CD4-positive, alpha-beta memory T cell (primary cell): Measurements from ENCODE around the gene CD40. TPM values are rescaled to one million over a fixed set of nuclear protein-coding genes. Genes with fewer than 3 reads are reported as not detected.

Experiments
- CTCF ChIA-PET: fragments of 350-600 bp; sonication (Branson Sonifier 250); formaldehyde crosslinking; loops from one replicate; lab custom pipeline; 2021; ENCODE audit warnings: inconsistent platforms; ENCODE audit not compliant: partially characterized antibody; lab: Charles Lee
- POLR2A ChIA-PET: fragments of 350-600 bp; sonication (Branson Sonifier 250); formaldehyde crosslinking; loops from one replicate; lab custom pipeline; 2021; ENCODE audit not compliant: partially characterized antibody; lab: Charles Lee
- DNase-seq, 5 donors: peaks; one replicate each; pipeline versions ENCODE4 v3.0.0 to v3.0.0-alpha.2; 2020 to 2022; ENCODE audit warnings: mixed read lengths in 1 of 5
- H3K27ac ChIP-seq: one replicate; pipeline ENCODE4 v1.7.0; 2013; ENCODE audit warnings: low read depth, low read length
- H3K27me3 ChIP-seq: 2 replicates; pipeline ENCODE4 v1.7.0; 2013; ENCODE audit warnings: mild to moderate bottlenecking, low read length, moderate library complexity; ENCODE audit not compliant: insufficient read depth
- H3K36me3 ChIP-seq: 2 replicates; pipeline ENCODE4 v1.7.0; 2013; ENCODE audit warnings: mild to moderate bottlenecking, low read length, moderate library complexity; ENCODE audit not compliant: insufficient read depth
- H3K4me1 ChIP-seq: 2 replicates; pipeline ENCODE4 v1.7.0; 2013; ENCODE audit warnings: mild to moderate bottlenecking, low read length, moderate library complexity; ENCODE audit not compliant: insufficient read depth
- H3K4me3 ChIP-seq, 2 donors: one replicate each; pipeline ENCODE4 v1.7.0; 2013; ENCODE audit warnings: low read length in 2 of 2, mild to moderate bottlenecking in 1 of 2
- H3K9me3 ChIP-seq, 2 donors: one replicate each; pipeline ENCODE4 v1.7.0; 2013; ENCODE audit warnings: low read length in 2 of 2, control low read depth in 1 of 2; ENCODE audit not compliant: control insufficient read depth in 1 of 2
- H3K27ac Mint-ChIP-seq, 7 donors: one replicate each; pipeline ENCODE4 v1.8.0; 2020 to 2021; ENCODE audit warnings: mixed read lengths in 7 of 7, mild to moderate bottlenecking in 6 of 7, inconsistent platforms in 3 of 7, moderate library complexity in 3 of 7
- H3K27me3 Mint-ChIP-seq, 2 donors: one replicate each; pipeline ENCODE4 v1.8.0; 2020 to 2021; ENCODE audit warnings: mixed read lengths in 2 of 2
- H3K36me3 Mint-ChIP-seq, 2 donors: one replicate each; pipeline ENCODE4 v1.8.0; 2020 to 2021; ENCODE audit warnings: mixed read lengths in 2 of 2, inconsistent platforms in 1 of 2, mild to moderate bottlenecking in 1 of 2
- H3K4me1 Mint-ChIP-seq, 4 donors: one replicate each; pipeline ENCODE4 v1.8.0; 2020 to 2021; ENCODE audit warnings: mixed read lengths in 4 of 4, mild to moderate bottlenecking in 1 of 4
- H3K4me3 Mint-ChIP-seq, 8 donors: one replicate each; pipeline ENCODE4 v1.8.0; 2020 to 2021; ENCODE audit warnings: mixed read lengths in 8 of 8, mild to moderate bottlenecking in 7 of 8, moderate library complexity in 6 of 8, inconsistent platforms in 3 of 8
- H3K9me3 Mint-ChIP-seq, 8 donors: one replicate each; pipeline ENCODE4 v1.8.0; 2020 to 2021; ENCODE audit warnings: mixed read lengths in 8 of 8, mild to moderate bottlenecking in 5 of 8, inconsistent platforms in 3 of 8, moderate library complexity in 1 of 8
- intact Hi-C: fragments of 100-400 bp; cut with micrococcal nuclease; formaldehyde crosslinking; loops from one replicate; pipeline ENCODE4 v1.15.1; 2023
- polyA plus RNA-seq, 2 donors: library from polyadenylated mRNA; unstranded; fragments of 300-500 nt; fragmentation: Illumina TruSeq; gene quantifications; one replicate each; pipeline ENCODE4 v1.2.3, GENCODE V29; 2021
- total RNA-seq, 2 experiments: library from RNA; stranded (reverse); gene quantifications; one replicate each; pipeline ENCODE4 v1.2.3, GENCODE V29; 2021

CD40 gene
- total and polyA plus RNA-seq, 4 experiments from 2014 or later, result 2.5 to 3.7 (median 3.0) TPM

DNA sequence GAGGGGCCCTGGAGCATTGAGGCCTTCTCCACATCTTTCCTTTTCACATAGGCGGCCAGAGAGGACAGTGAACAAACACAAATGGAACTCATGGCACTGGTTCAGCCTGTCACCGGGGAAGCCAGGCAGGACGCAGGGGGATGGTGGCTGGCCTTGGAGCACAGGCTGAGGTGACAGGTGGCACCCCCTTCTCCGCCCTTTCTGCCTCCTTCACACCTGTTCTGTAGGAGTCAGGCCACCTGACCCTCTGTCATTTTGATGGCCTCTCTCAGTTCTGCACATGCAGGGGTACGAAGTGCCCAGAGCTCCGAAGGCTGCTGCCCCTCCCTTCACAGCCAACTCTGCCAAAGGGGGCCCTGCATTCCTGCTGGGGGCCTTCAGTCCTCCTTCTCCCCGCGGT is 60.8 kb downstream of the CD40 start:
- ChIA-PET CTCF (no interaction called here), POLR2A (no interaction called here)
- H3K36me3 Mint-ChIP-seq, result no peaks in the 10 kb centered on the region
- Histone ChIP-seq H3K4me1 (peaks cover 3% of the 10 kb centered on the region), H3K27me3 (peaks cover 17% of the 10 kb centered on the region), H3K9me3 (no peaks in the 10 kb centered on the region), H3K27ac (no peak overlapping the region), H3K36me3 (no peaks in the 10 kb centered on the region), H3K4me3 (no peak overlapping the region)
- H3K4me1 Mint-ChIP-seq, result peaks cover 0 to 9% (median 3%) of the 10 kb centered on the region in 4 donors
- H3K4me3 Mint-ChIP-seq, result no peak overlapping the region
- H3K27ac Mint-ChIP-seq, result no peak overlapping the region
- no peak for DNase-seq
- peaks cover 0 to 2% (median 0%) of the 10 kb centered on the region in 8 donors for H3K9me3 Mint-ChIP-seq
- intact Hi-C loops, result no loop called here
- H3K27me3 Mint-ChIP-seq, result peaks cover 30 to 40% of the 10 kb centered on the region in 2 donors

Other genes with a start within 250 kb of the CD40 start
- gene ZSWIM1, start 237.1 kb upstream of the CD40 start, total RNA-seq, result 10 to 100 TPM; 18.2 to 18.5 TPM
- gene ZSWIM1, start 237.1 kb upstream of the CD40 start, polyA plus RNA-seq, result 1 to 10 TPM in 1 of 2 donors, under 1 TPM in 1; 0.86 to 8.5 TPM
- gene SPATA25, start 230.7 kb upstream of the CD40 start, total RNA-seq, result 1 to 10 TPM; 2.8 to 4.7 TPM
- under 1 TPM in 1 of 2 donors, not detected in 1; 0.38 TPM for gene SPATA25, start 230.7 kb upstream of the CD40 start, polyA plus RNA-seq
- 1 to 10 TPM; 5.5 to 5.6 TPM for gene NEURL2, start 227.1 kb upstream of the CD40 start, total RNA-seq
- gene NEURL2, start 227.1 kb upstream of the CD40 start, polyA plus RNA-seq, result under 1 TPM; 0.29 to 0.75 TPM
- 100 to 1,000 TPM; 102 to 103 TPM for gene CTSA, start 227.0 kb upstream of the CD40 start, total RNA-seq
- gene CTSA, start 227.0 kb upstream of the CD40 start, polyA plus RNA-seq, result 100 to 1,000 TPM; 143 to 165 TPM
- gene PLTP, start 206.2 kb upstream of the CD40 start, total RNA-seq, result under 1 TPM in 1 of 2 experiments, not detected in 1; 0.19 TPM
- under 1 TPM; 0.29 to 0.69 TPM for gene PLTP, start 206.2 kb upstream of the CD40 start, polyA plus RNA-seq
- gene PCIF1, start 183.6 kb upstream of the CD40 start, total RNA-seq, result 10 to 100 TPM; 63.1 to 69.4 TPM
- gene PCIF1, start 183.6 kb upstream of the CD40 start, polyA plus RNA-seq, result 10 to 100 TPM; 70.9 to 83.4 TPM
- gene ZNF335, start 146.1 kb upstream of the CD40 start, total RNA-seq, result 10 to 100 TPM; 62.5 to 63.2 TPM
- gene ZNF335, start 146.1 kb upstream of the CD40 start, polyA plus RNA-seq, result 10 to 100 TPM in 1 of 2 donors, 1 to 10 TPM in 1; 6.4 to 16.5 TPM
- 10 to 100 TPM; 32.9 to 35.3 TPM for gene MMP9, start 109.4 kb upstream of the CD40 start, total RNA-seq
- not detected for gene MMP9, start 109.4 kb upstream of the CD40 start, polyA plus RNA-seq
- not detected for gene SLC12A5, start 89.1 kb upstream of the CD40 start, total RNA-seq
- not detected for gene SLC12A5, start 89.1 kb upstream of the CD40 start, polyA plus RNA-seq
- gene NCOA5, start 28.4 kb upstream of the CD40 start, total RNA-seq, result 10 to 100 TPM; 37.8 to 47.2 TPM
- 10 to 100 TPM; 12.8 to 39.4 TPM for gene NCOA5, start 28.4 kb upstream of the CD40 start, polyA plus RNA-seq
- gene CDH22, start 190.2 kb downstream of the CD40 start, total RNA-seq, result not detected
- gene CDH22, start 190.2 kb downstream of the CD40 start, polyA plus RNA-seq, result not detected